Measurements from ENCODE around the gene ASF1A. TPM values are rescaled to one million over a fixed set of nuclear protein-coding genes. Genes with fewer than 3 reads are reported as not detected.

ASF1A gene
- total and polyA plus RNA-seq, 9 of the 15 experiments (the other 6 are each of a cell fraction or from before 2014, with no cell fraction given): 31.5 to 45.3 (median 34.8) TPM

GRCh38 chr6:118934461-118935330 lies 40.7 kb downstream of the ASF1A start, which contains the start of gene MCM9 (continued):
- TF ChIP-seq REST (IDR thresholded peaks at IDR 0.05; ENCODE audit: borderline replicate concordance) (peak; percentile 36; the same call in 1 of the 2 replicates), REST (CRISPR knock-in tag; IDR thresholded peaks at IDR 0.05; ENCODE audit: low read depth) (peak; percentile 50; the same call in 1 of the 2 replicates), MGA (IDR thresholded peaks at IDR 0.05) (peak; percentile 76), MCM2 (IDR thresholded peaks at IDR 0.05; ENCODE audit: low read depth) (no peak), TCFL5 (CRISPR knock-in tag; conservative IDR thresholded peaks at IDR 0.05) (no peak), CCNT2 (IDR thresholded peaks at IDR 0.05; ENCODE audit: borderline replicate concordance, extremely low read depth, insufficient read length, low read depth, low read length) (peak; percentile 94)
